IPS DF 19.7 (cell line): Measurements from ENCODE around the gene ALG1L2.
"Not testable (repeated sequence)": the region's sequence is repeated elsewhere in the genome, so short reads cannot be mapped to it uniquely, and the experiment has no call there.

ENCODE experiments used
- DNase-seq: peaks from one replicate; pipeline ENCODE4 v3.0.0-alpha.2; 2013; ENCODE audit warnings: low read depth, low spot score

The ALG1L2 gene

GRCh38 chr3:130122891-130123775 lies 41.5 kb downstream of the ALG1L2 start:
- not testable (repeated sequence) for DNase-seq

- DNase-seq: not testable (repeated sequence)
These were observed 43.8 kb downstream of the ALG1L2 start for GRCh38 chr3:130125406-130125805.

GRCh38 chr3:130136337-130136736 lies 54.7 kb downstream of the ALG1L2 start:
- not testable (repeated sequence) for DNase-seq

- not testable (repeated sequence) for DNase-seq
These were observed 56.1 kb downstream of the ALG1L2 start for GRCh38 chr3:130137685-130138084.

- not testable (repeated sequence) for DNase-seq
These were observed 57.4 kb downstream of the ALG1L2 start for GRCh38 chr3:130138992-130139391.

GRCh38 chr3:130140756-130141155 lies 59.1 kb downstream of the ALG1L2 start:
- not testable (repeated sequence) for DNase-seq

GRCh38 chr3:130143648-130144327 lies 62.2 kb downstream of the ALG1L2 start:
- DNase-seq: not testable (repeated sequence)

GRCh38 chr3:130144328-130144650 lies 62.7 kb downstream of the ALG1L2 start:
- DNase-seq: not testable (repeated sequence)

- DNase-seq: not testable (repeated sequence)
These were observed 63.8 kb downstream of the ALG1L2 start for GRCh38 chr3:130145456-130145855.

GRCh38 chr3:130146465-130146864 lies 64.8 kb downstream of the ALG1L2 start:
- not testable (repeated sequence) for DNase-seq
